CD4-positive, alpha-beta T cell treated with Interleukin-15 for 4 hours (primary cell): Measurements from ENCODE around the gene MSX1.

ENCODE experiments used
- DNase-seq: peaks from one replicate; pipeline ENCODE4 v3.0.0-alpha.2; 2020; ENCODE audit warnings: low spot score

The MSX1 gene

GRCh38 chr4:4913147-4913561 is 53.7 kb downstream of the MSX1 start:
- no peak for DNase-seq
